GM21723 (cell line): ENCODE data around the gene PADI3.

Source experiments
- ATAC-seq: cut with Tn5 transposase; IDR thresholded peaks from one replicate; pipeline ENCODE4 v1.9.1; 2021; ENCODE audit warnings: mild to moderate bottlenecking, moderate library complexity; ENCODE audit not compliant: unreplicated experiment

The PADI3 gene

GRCh38 chr1:17270891-17271765, 22.2 kb downstream of the PADI3 start:
- no peak for ATAC-seq

GRCh38 chr1:17272066-17272465, 23.2 kb downstream of the PADI3 start:
- ATAC-seq, result no peak

- no peak for ATAC-seq
These were observed 23.7 kb downstream of the PADI3 start for GRCh38 chr1:17272646-17273045.

- ATAC-seq, result no peak
These were observed 24.2 kb downstream of the PADI3 start for GRCh38 chr1:17273096-17273495.

- ATAC-seq, result no peak
These were observed 25.6 kb downstream of the PADI3 start for GRCh38 chr1:17274186-17275170.

GRCh38 chr1:17276568-17276967, 27.7 kb downstream of the PADI3 start:
- no peak for ATAC-seq

- ATAC-seq, result no peak
These were observed 28.7 kb downstream of the PADI3 start for GRCh38 chr1:17277511-17278159.

GRCh38 chr1:17278996-17279830, 30.3 kb downstream of the PADI3 start:
- no peak for ATAC-seq

GRCh38 chr1:17280436-17280835, 31.5 kb downstream of the PADI3 start:
- ATAC-seq, result no peak

GRCh38 chr1:17280894-17281293, 32.0 kb downstream of the PADI3 start:
- ATAC-seq, result no peak

- no peak for ATAC-seq
These were observed 32.9 kb downstream of the PADI3 start for GRCh38 chr1:17281775-17282181.

GRCh38 chr1:17282836-17283235, 33.9 kb downstream of the PADI3 start:
- ATAC-seq, result no peak

- ATAC-seq, result no peak
These were observed 37.7 kb downstream of the PADI3 start for GRCh38 chr1:17286646-17287045.

GRCh38 chr1:17287130-17287776, 38.4 kb downstream of the PADI3 start:
- ATAC-seq, result no peak

GRCh38 chr1:17289721-17290120, 40.8 kb downstream of the PADI3 start:
- ATAC-seq, result no peak

GRCh38 chr1:17290553-17290952, 41.7 kb downstream of the PADI3 start:
- no peak for ATAC-seq

- no peak for ATAC-seq
These were observed 43.6 kb downstream of the PADI3 start for GRCh38 chr1:17292299-17293160.

- ATAC-seq, result no peak
These were observed 45.0 kb downstream of the PADI3 start for GRCh38 chr1:17293681-17294425.
